Left cardiac atrium (tissue), 4 donors: ENCODE data around the gene REN. TPM values are rescaled to one million over a fixed set of nuclear protein-coding genes. Genes with fewer than 3 reads are reported as not detected.

ENCODE experiments used
- ATAC-seq, 2 donors: fragments of 200-7000 bp; cut with Tn5 transposase; one replicate each; pipeline ENCODE4 v1.9.1; 2020; ENCODE audit warnings: mild to moderate bottlenecking in 2 of 2, moderate library complexity in 2 of 2
- DNase-seq: peaks from one replicate; pipeline ENCODE4 v3.0.0-alpha.2; 2020
- intact Hi-C, 2 donors: fragments of 100-400 bp; cut with DNase I; formaldehyde crosslinking; loops; one replicate each; pipeline versions ENCODE4 v1.14.1 to v1.15.1; 2022 to 2023
- long read RNA-seq: library from polyadenylated mRNA; unstranded; transcript quantifications from one replicate; pipeline ENCODE4 v2.0.0, GENCODE V29; 2021
- total RNA-seq, 2 donors: library from RNA; stranded (reverse); fragmentation: NEBNext Ultra II Directional; extraction: Animal tissue kit (Norgen Biotek cat#: 25700); gene quantifications; one replicate each; pipeline ENCODE4 v1.2.1, GENCODE V29; 2021
- donor health status: DM: no; HTN: yes; CAD: no.
- donor health status: DM: no; HTN: yes; CAD: no; lungs with severe emphysema.
- donor health status: DM: yes; HTN: yes; CAD: no.
- donor health status: Dilated cardiomyopathy.

REN gene
- not detected for total RNA-seq
- long read RNA-seq: 0 reads

- ATAC-seq (no peak), DNase-seq (no peak)
- intact Hi-C loops: no loop called here
Observed at GRCh38 chr1:204166219-204166618, at the start of gene REN. Gene REN (minus strand): TSS chr1:204166337. CDS start chr1:204166293, 44 bp downstream.

GRCh38 chr1:204213668-204214662 lies 47.8 kb upstream of the REN start, which contains the start of gene GOLT1A:
Gene GOLT1A (minus strand): TSS chr1:204213988. CDS start chr1:204213906, 82 bp downstream.
- peak; percentile 64 for DNase-seq
- ATAC-seq: peak; percentile 77 to 81
- intact Hi-C loops: loop anchor here (5.0 kb wide), 1 partner anchor 148 kb away; no protein-coding TSS in a partner anchor

GRCh38 chr1:204212715-204213114 lies 46.6 kb upstream of the REN start:
- DNase-seq (no peak), ATAC-seq (no peak)
- intact Hi-C loops: loop anchor here (5.0 kb wide), 1 partner anchor 150 kb away; no protein-coding TSS in a partner anchor

GRCh38 chr1:204211046-204211445 lies 44.9 kb upstream of the REN start:
- intact Hi-C loops: loop anchor here (5.0 kb wide), 1 partner anchor 151 kb away; no protein-coding TSS in a partner anchor
- no peak for ATAC-seq
- no peak for DNase-seq

GRCh38 chr1:204207136-204207616 lies 41.0 kb upstream of the REN start:
- ATAC-seq: peak; percentile 89 to 94
- DNase-seq: peak; percentile 70
- intact Hi-C loops: loop anchor here (2.0 to 5.0 kb wide), 2 partner anchors 44 to 45 kb away; no protein-coding TSS in a partner anchor

- ATAC-seq (no peak), DNase-seq (no peak)
- intact Hi-C loops: loop anchor here (2.0 to 5.0 kb wide), 2 partner anchors 43 to 44 kb away; no protein-coding TSS in a partner anchor
Observed at GRCh38 chr1:204206121-204206520, 40.0 kb upstream of the REN start.

- intact Hi-C loops: loop anchor here in 1 of 2 donors (5.0 kb wide), 1 partner anchor 43 kb away; no protein-coding TSS in a partner anchor
- no peak for ATAC-seq
- DNase-seq: no peak
Observed at GRCh38 chr1:204205486-204205885, 39.3 kb upstream of the REN start.

- intact Hi-C loops: loop anchor here in 1 of 2 donors (5.0 kb wide), 1 partner anchor 43 kb away; no protein-coding TSS in a partner anchor
- no peak for DNase-seq
- no peak for ATAC-seq
Observed at GRCh38 chr1:204204944-204205343, 38.8 kb upstream of the REN start.

GRCh38 chr1:204203206-204203767 lies 37.1 kb upstream of the REN start:
- no peak for DNase-seq

GRCh38 chr1:204202481-204202880 lies 36.3 kb upstream of the REN start:
- intact Hi-C loops: no loop called here
- ATAC-seq (no peak), DNase-seq (no peak)

More at GRCh38 chr1:204203206-204203767, 37.1 kb upstream of the REN start:
- no peak for ATAC-seq
- intact Hi-C loops: no loop called here

GRCh38 chr1:204201348-204202040 lies 35.4 kb upstream of the REN start:
- intact Hi-C loops: no loop called here
- no peak for DNase-seq

GRCh38 chr1:204199579-204199978 lies 33.4 kb upstream of the REN start:
- intact Hi-C loops: no loop called here
- DNase-seq: no peak
- peak; percentile 48 to 65 for ATAC-seq

More at GRCh38 chr1:204201348-204202040, 35.4 kb upstream of the REN start:
- ATAC-seq: no peak

GRCh38 chr1:204198348-204199340 lies 32.5 kb upstream of the REN start:
- intact Hi-C loops: no loop called here
- no peak for DNase-seq

GRCh38 chr1:204197068-204197467 lies 30.9 kb upstream of the REN start:
- no peak for ATAC-seq
- DNase-seq: no peak
- intact Hi-C loops: no loop called here

More at GRCh38 chr1:204198348-204199340, 32.5 kb upstream of the REN start:
- peak; percentile 74 to 82 for ATAC-seq

- ATAC-seq (no peak), DNase-seq (no peak)
- intact Hi-C loops: no loop called here
Observed at GRCh38 chr1:204196068-204196795, 30.1 kb upstream of the REN start, which contains the start of gene KISS1. Gene KISS1 (minus strand): TSS chr1:204196491. CDS start chr1:204192876, 3,615 bp downstream.

- intact Hi-C loops: no loop called here
- ATAC-seq: no peak
- no peak for DNase-seq
Observed at GRCh38 chr1:204194771-204195170, 28.6 kb upstream of the REN start.

- ATAC-seq: no peak
- intact Hi-C loops: no loop called here
- DNase-seq: no peak
Observed at GRCh38 chr1:204194080-204194479, 27.9 kb upstream of the REN start.
